ENCODE data around the gene SLC25A47. TPM values are rescaled to one million over a fixed set of nuclear protein-coding genes. Genes with fewer than 3 reads are reported as not detected.
"Not testable (repeated sequence)": the region's sequence is repeated elsewhere in the genome, so short reads cannot be mapped to it uniquely, and the experiment has no call there.

SLC25A47 gene
- total RNA-seq, 2 donors from 2014 or later = not detected

GRCh38 chr14:100279563-100279962 lies 43.6 kb upstream of the SLC25A47 start:
- Histone ChIP-seq H3K27ac (no peak overlapping the region), H3K36me3 (no peaks in the 10 kb centered on the region), H3K27me3 (replicated peaks; ENCODE audit: insufficient read depth) (no peaks in the 10 kb centered on the region), H3K9me3 (no peaks in the 10 kb centered on the region), H3K4me3 (no peak overlapping the region), H3K4me1 (ENCODE audit: control insufficient read depth in 1 of 2, low read depth in 2 of 2) (peaks cover 10 to 11% of the 10 kb centered on the region in 2 donors)
- DNase-seq (ENCODE audit: low spot score) = no peak
- TF ChIP-seq CTCF (IDR thresholded peaks at IDR 0.05) = no peak
- ATAC-seq (ENCODE audit: insufficient number of reproducible peaks, low FRiP score, low read depth) = no peak

- ATAC-seq (ENCODE audit: insufficient number of reproducible peaks, low FRiP score, low read depth) (no peak), DNase-seq (ENCODE audit: low spot score) (no peak)
- no peaks in the 10 kb centered on the region for H3K36me3 ChIP-seq
- peaks cover 10 to 20% of the 10 kb centered on the region in 2 donors for H3K4me1 ChIP-seq (ENCODE audit: control insufficient read depth in 1 of 2, low read depth in 2 of 2)
- no peak overlapping the region for H3K27ac ChIP-seq
- no peaks in the 10 kb centered on the region for H3K9me3 ChIP-seq
- H3K27me3 ChIP-seq (replicated peaks; ENCODE audit: insufficient read depth) = no peaks in the 10 kb centered on the region
- no peak overlapping the region for H3K4me3 ChIP-seq
- no peak for TF ChIP-seq CTCF (IDR thresholded peaks at IDR 0.05)
Measured at GRCh38 chr14:100281286-100282082, 41.7 kb upstream of the SLC25A47 start.

DNA sequence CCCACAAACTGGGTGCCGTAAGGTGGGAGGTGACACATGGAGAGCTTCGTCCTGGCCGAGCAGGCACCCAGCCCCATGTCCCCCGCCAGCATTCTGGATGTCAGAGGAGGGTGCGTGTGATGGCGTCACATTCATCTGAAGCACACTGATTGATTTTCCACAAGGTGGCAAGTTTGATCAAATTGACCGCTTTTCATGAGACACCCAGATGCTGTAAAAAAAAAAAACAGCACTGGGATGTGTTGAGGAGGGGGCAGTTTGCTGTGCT lies 41.1 kb upstream of the SLC25A47 start:
- DNase-seq (ENCODE audit: low spot score) = no peak
- TF ChIP-seq CTCF (IDR thresholded peaks at IDR 0.05) = no peak
- Histone ChIP-seq H3K9me3 (no peaks in the 10 kb centered on the region), H3K27me3 (replicated peaks; ENCODE audit: insufficient read depth) (no peaks in the 10 kb centered on the region), H3K4me1 (ENCODE audit: control insufficient read depth in 1 of 2, low read depth in 2 of 2) (peaks cover 10 to 23% of the 10 kb centered on the region in 2 donors), H3K27ac (no peak overlapping the region), H3K4me3 (no peak overlapping the region), H3K36me3 (no peaks in the 10 kb centered on the region)
- no peak for ATAC-seq (ENCODE audit: insufficient number of reproducible peaks, low FRiP score, low read depth)

GRCh38 chr14:100282766-100283419 lies 40.2 kb upstream of the SLC25A47 start:
- no peak overlapping the region for H3K4me3 ChIP-seq
- H3K27ac ChIP-seq = no peak overlapping the region
- H3K27me3 ChIP-seq (replicated peaks; ENCODE audit: insufficient read depth) = no peaks in the 10 kb centered on the region
- TF ChIP-seq CTCF (IDR thresholded peaks at IDR 0.05) = no peak
- ATAC-seq (ENCODE audit: insufficient number of reproducible peaks, low FRiP score, low read depth) (no peak), DNase-seq (ENCODE audit: low spot score) (no peak)
- peaks cover 10 to 23% of the 10 kb centered on the region in 2 donors for H3K4me1 ChIP-seq (ENCODE audit: control insufficient read depth in 1 of 2, low read depth in 2 of 2)
- H3K36me3 ChIP-seq = peaks cover 1% of the 10 kb centered on the region
- no peaks in the 10 kb centered on the region for H3K9me3 ChIP-seq

GRCh38 chr14:100283436-100283835 lies 39.7 kb upstream of the SLC25A47 start:
- H3K36me3 ChIP-seq; H3K27ac ChIP-seq; H3K27me3 ChIP-seq (replicated peaks; ENCODE audit: insufficient read depth); ATAC-seq (ENCODE audit: insufficient number of reproducible peaks, low FRiP score, low read depth); DNase-seq (ENCODE audit: low spot score); H3K4me3 ChIP-seq; H3K9me3 ChIP-seq: not testable (repeated sequence)
- peaks cover 7 to 21% of the 10 kb centered on the region in 2 donors for H3K4me1 ChIP-seq (ENCODE audit: control insufficient read depth in 1 of 2, low read depth in 2 of 2)

Data from thoracic aorta (tissue), 2 donors.